ENCODE measurements around the gene ALOX12B.
"Not testable (repeated sequence)": the region's sequence is repeated elsewhere in the genome, so short reads cannot be mapped to it uniquely, and the experiment has no call there.

The ALOX12B gene

GRCh38 chr17:8044819-8045810 is 42.4 kb downstream of the ALOX12B start:
- DNase-seq (ENCODE audit: low read depth in 2 of 2) = no peak

- no peak for DNase-seq (ENCODE audit: low read depth in 2 of 2)
Observed at GRCh38 chr17:8041979-8042378, 45.5 kb downstream of the ALOX12B start.

- DNase-seq (ENCODE audit: low read depth in 2 of 2) = peak in 1 of 2 donors; percentile 23
Observed at GRCh38 chr17:8041249-8041928, 46.1 kb downstream of the ALOX12B start.

GRCh38 chr17:8039611-8040168 is 47.8 kb downstream of the ALOX12B start:
- no peak for DNase-seq (ENCODE audit: low read depth in 2 of 2)

- no peak for DNase-seq (ENCODE audit: low read depth in 2 of 2)
Observed at GRCh38 chr17:8038954-8039610, 48.4 kb downstream of the ALOX12B start, which contains the start of gene ALOX15B. TSS of gene ALOX15B (plus strand) at chr17:8039059. CDS start at chr17:8039156, 97 bp downstream.

GRCh38 chr17:8032442-8032841 is 55.1 kb downstream of the ALOX12B start:
- no peak for DNase-seq (ENCODE audit: low read depth in 2 of 2)

- no peak for DNase-seq (ENCODE audit: low read depth in 2 of 2)
Observed at GRCh38 chr17:8031950-8032349, 55.6 kb downstream of the ALOX12B start.

GRCh38 chr17:8031261-8031661 is 56.3 kb downstream of the ALOX12B start:
- no peak for DNase-seq (ENCODE audit: low read depth in 2 of 2)

- no peak for DNase-seq (ENCODE audit: low read depth in 2 of 2)
Observed at GRCh38 chr17:8029121-8029520, 58.4 kb downstream of the ALOX12B start.

GRCh38 chr17:8025176-8025911 is 62.2 kb downstream of the ALOX12B start:
- no peak for DNase-seq (ENCODE audit: low read depth in 2 of 2)

GRCh38 chr17:8024161-8024560 is 63.4 kb downstream of the ALOX12B start:
- DNase-seq (ENCODE audit: low read depth in 2 of 2) = not testable (repeated sequence)
